Pancreas (tissue), 10 donors: Measurements from ENCODE around the gene DGKG. TPM values are rescaled to one million over a fixed set of nuclear protein-coding genes. Genes with fewer than 3 reads are reported as not detected.

Source experiments
- ATAC-seq, 4 donors: fragments of 200-7000 bp; cut with Tn5 transposase; one replicate each; pipeline versions ENCODE4 v1.8.0 to v1.9.1; 2020; ENCODE audit warnings: mild to moderate bottlenecking in 4 of 4, moderate library complexity in 4 of 4
- DNase-seq, 6 donors: peaks; one replicate each; pipeline ENCODE4 v3.0.0-alpha.2; 2020
- FAIRE-seq: peaks from 2 replicates; lab custom pipeline; 2012; peaks lifted over from hg19 to GRCh38; lab: Jason Lieb, UNC
- H3K27ac ChIP-seq, 4 donors: fragments of 200-600 bp; sonication (generic); 1 replicate in 3 of 4; 2 replicates in 1 of 4; pipeline versions ENCODE4 v1.5.0 to v1.8.0; 2020
- H3K27me3 ChIP-seq, 4 donors: fragments of 200-600 bp; one replicate each; pipeline ENCODE4 v1.8.0; 2021
- H3K36me3 ChIP-seq, 3 donors: fragments of 200-600 bp; sonication (generic) in 1 of 3; one replicate each; pipeline versions ENCODE4 v1.5.0 to v1.8.0; 2020 to 2021
- H3K4me1 ChIP-seq, 3 donors: fragments of 200-600 bp; one replicate each; pipeline ENCODE4 v1.8.0; 2021
- H3K4me3 ChIP-seq, 4 donors: fragments of 200-600 bp; sonication (generic) in 2 of 4; one replicate each; pipeline versions ENCODE4 v1.5.0 to v1.8.0; 2020 to 2021
- H3K9me3 ChIP-seq, 4 donors: fragments of 200-600 bp; one replicate each; pipeline ENCODE4 v1.8.0; 2021
- CTCF ChIP-seq, 4 donors: fragments of 200-600 bp; sonication (generic) in 3 of 4; IDR thresholded peaks; one replicate each; pipeline versions ENCODE4 v1.5.0 to v1.8.0; 2021; ENCODE audit warnings: antibody characterized with exemption in 4 of 4
- WGBS, 2 donors: extraction: QIAGEN DNeasy Blood & Tissue Kit; methylation state at CpG; one replicate each; pipeline ENCODE4 v1.1.7; 2013; 5-methylcytosine and 5-hydroxymethylcytosine counted together
- intact Hi-C, 3 donors: fragments of 100-400 bp; cut with DNase I; formaldehyde crosslinking; loops; one replicate each; pipeline versions ENCODE4 v1.11.1 to v1.14.2; 2022
- polyA plus RNA-seq, 2 donors: library from polyadenylated mRNA; stranded (reverse); fragments of 200-250 nt; gene quantifications; one replicate each; pipeline ENCODE4 v1.2.3, GENCODE V29; 2013
- total RNA-seq, 6 donors: library from RNA; stranded (reverse); fragmentation: NEBNext Ultra II Directional in 4 of 6; extraction: Animal tissue kit (Norgen Biotek cat#: 25700) in 4 of 6; gene quantifications; one replicate each; pipeline versions ENCODE4 v1.2.1 to v1.2.4, GENCODE V29; 2021 to 2023
- donor health status: healthy with polysubstance abuse.
- donor health status: DM: no; HTN: no; CAD: no; lungs with moderate emphysema.
- donor health status: DM: no; HTN: no; CAD: no.
- donor health status: control.
- donor health status: control.
- donor health status: Bipolar disorder and iron deficiency.
- donor health status: DM: yes; HTN: yes; CAD: no.
- donor health status: DM: no; HTN: no; CAD: no.
- donor health status: DM: no; HTN: no; CAD: no.
- donor health status: DM: yes; HTN: yes; CAD: no.

Gene DGKG
- total and polyA plus RNA-seq, 8 donors: 0.16 to 2.0 (median 0.88) TPM

- Histone ChIP-seq H3K4me3 (no peak overlapping the region), H3K27me3 (no peaks in the 10 kb centered on the region), H3K4me1 (no peaks in the 10 kb centered on the region), H3K27ac (no peak overlapping the region), H3K9me3 (no peaks in the 10 kb centered on the region), H3K36me3 (no peaks in the 10 kb centered on the region)
- TF ChIP-seq CTCF (IDR thresholded peaks at IDR 0.05): no peak
- no peak for ATAC-seq
- intact Hi-C loops: no loop called here
- FAIRE-seq: no peak
- WGBS, 2 donors: 82 to 86% methylated on average over 11 of the region's 11 CpGs
- no peak for DNase-seq
These were observed 174.4 kb downstream of the DGKG start for GRCh38 chr3:186187401-186188275.

DNA sequence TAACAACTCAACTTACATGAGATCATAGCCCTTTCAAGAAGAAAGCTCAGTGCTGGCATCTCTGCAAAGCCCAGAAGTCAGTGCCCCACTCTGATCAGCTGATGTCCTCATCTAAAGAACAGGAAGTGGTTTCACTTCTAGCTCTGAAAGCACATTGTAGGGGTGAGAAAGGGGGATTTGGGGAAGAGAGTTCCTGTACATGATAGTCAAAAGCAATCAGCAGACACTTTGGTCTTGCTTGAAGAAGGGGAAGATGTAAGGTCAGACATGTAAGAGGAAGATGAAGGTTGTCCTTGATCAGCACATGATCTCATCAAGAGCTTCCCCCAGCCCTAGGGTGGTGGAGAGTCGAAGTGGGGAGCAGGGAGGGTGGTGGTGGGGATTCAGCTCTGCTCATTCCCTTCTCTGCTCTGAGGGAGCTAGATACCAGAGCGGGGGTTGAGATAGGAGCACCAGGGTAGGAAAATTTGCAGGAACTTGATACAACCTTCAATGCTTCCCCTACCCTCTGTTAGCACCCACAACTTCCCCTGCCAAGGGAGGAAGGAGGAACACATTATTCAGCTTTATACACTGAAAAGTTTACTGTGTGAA is 176.7 kb downstream of the DGKG start:
- FAIRE-seq: no peak
- peak in 3 of 4 donors; percentile 40 to 80 (median 78) for ATAC-seq
- Histone ChIP-seq H3K9me3 (no peaks in the 10 kb centered on the region), H3K4me1 (no peaks in the 10 kb centered on the region), H3K27ac (peak overlapping the region in 2 of 4 donors; percentile 17 to 39), H3K4me3 (no peak overlapping the region), H3K27me3 (no peaks in the 10 kb centered on the region), H3K36me3 (no peaks in the 10 kb centered on the region)
- intact Hi-C loops: no loop called here
- WGBS, 2 donors: 81 to 91% methylated on average over 2 of the region's 2 CpGs
- no peak for TF ChIP-seq CTCF (IDR thresholded peaks at IDR 0.05)
- peak in 1 of 6 donors; percentile 41 for DNase-seq

DNA sequence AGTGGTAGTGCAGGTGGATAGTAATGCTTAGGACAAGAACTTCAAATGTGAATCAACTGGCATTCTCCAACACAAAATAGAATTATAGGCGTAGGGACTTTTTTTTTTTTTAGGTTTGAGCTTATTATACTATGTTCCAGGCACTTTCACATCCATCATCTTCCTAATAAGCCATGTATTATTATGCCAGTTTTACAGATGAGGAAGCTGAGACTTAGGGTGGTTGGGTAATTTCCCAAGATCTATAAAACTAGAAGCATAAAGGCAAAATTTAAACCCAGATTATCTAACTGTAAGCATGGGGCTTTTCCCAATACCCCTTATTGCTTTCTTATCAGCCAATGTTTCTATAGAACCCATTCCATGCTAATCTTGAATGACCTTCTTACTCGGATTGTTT is 178.0 kb downstream of the DGKG start:
- WGBS, 2 donors: 72 to 82% methylated on average over 2 of the region's 2 CpGs
- Histone ChIP-seq H3K4me3 (no peak overlapping the region), H3K27ac (no peak overlapping the region), H3K36me3 (no peaks in the 10 kb centered on the region), H3K9me3 (no peaks in the 10 kb centered on the region), H3K27me3 (no peaks in the 10 kb centered on the region), H3K4me1 (no peaks in the 10 kb centered on the region)
- intact Hi-C loops: no loop called here
- no peak for TF ChIP-seq CTCF (IDR thresholded peaks at IDR 0.05)
- DNase-seq (no peak), FAIRE-seq (no peak), ATAC-seq (no peak)

DNA sequence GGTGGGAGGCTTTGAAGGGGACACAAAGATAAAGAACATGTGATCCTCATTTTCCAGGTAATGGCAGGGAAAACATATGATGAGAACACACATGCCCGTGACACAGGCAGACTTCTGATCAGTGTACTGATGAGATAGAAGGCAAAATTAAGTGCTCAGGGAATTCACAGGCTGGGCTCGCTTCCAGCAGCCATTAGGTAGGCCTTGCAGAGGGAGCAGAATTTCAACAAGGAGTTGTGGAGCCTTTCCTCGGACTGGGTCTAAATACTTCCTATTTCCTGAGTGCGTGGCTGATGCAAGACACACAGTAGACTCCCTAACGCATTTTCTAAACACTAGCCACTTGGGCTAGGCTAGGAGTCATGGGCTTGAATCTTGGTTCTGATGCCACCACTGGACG is 179.2 kb downstream of the DGKG start:
- intact Hi-C loops: no loop called here
- Histone ChIP-seq H3K36me3 (no peaks in the 10 kb centered on the region), H3K27ac (no peak overlapping the region), H3K4me1 (no peaks in the 10 kb centered on the region), H3K9me3 (no peaks in the 10 kb centered on the region), H3K4me3 (no peak overlapping the region), H3K27me3 (no peaks in the 10 kb centered on the region)
- ATAC-seq: peak in 2 of 4 donors; percentile 20 to 26
- DNase-seq: no peak
- WGBS, 2 donors: 83 to 88% methylated on average over 6 of the region's 6 CpGs
- no peak for FAIRE-seq
- TF ChIP-seq CTCF (IDR thresholded peaks at IDR 0.05): no peak

GRCh38 chr3:186181901-186182300 is 180.1 kb downstream of the DGKG start:
- DNase-seq: no peak

More at GRCh38 chr3:186181901-186182300, 180.1 kb downstream of the DGKG start:
- intact Hi-C loops: no loop called here
- TF ChIP-seq CTCF (IDR thresholded peaks at IDR 0.05): no peak
- peak in 1 of 4 donors; percentile 42 for ATAC-seq
- WGBS, 2 donors: 63 to 66% methylated on average over 2 of the region's 2 CpGs
- Histone ChIP-seq H3K27ac (no peak overlapping the region), H3K4me3 (no peak overlapping the region), H3K9me3 (no peaks in the 10 kb centered on the region), H3K4me1 (no peaks in the 10 kb centered on the region), H3K36me3 (no peaks in the 10 kb centered on the region), H3K27me3 (no peaks in the 10 kb centered on the region)
- no peak for FAIRE-seq
